GM12878 (cell line): ENCODE measurements around the gene PTTG1.

ENCODE experiments used
- CEBPB ChIP-seq, 2 experiments: fragments of 150-350 bp in 1 of 2; IDR thresholded peaks; 2 replicates each; pipeline ENCODE4 v1.6.1; 2012 to 2014; ENCODE audit warnings: low read depth in 2 of 2, low read length in 2 of 2, borderline replicate concordance in 1 of 2, inconsistent platforms in 1 of 2
- KAT2A ChIP-seq: conservative IDR thresholded peaks from 2 replicates; pipeline ENCODE4 v1.6.1; 2011; ENCODE audit warnings: low read depth, low read length; ENCODE audit not compliant: control insufficient read depth
- POLR2A ChIP-seq: IDR thresholded peaks from 2 replicates; pipeline ENCODE4 v1.6.1; 2011; ENCODE audit warnings: low read depth, mild to moderate bottlenecking, low read length
- RELA ChIP-seq: fragments of 450-650 bp; IDR thresholded peaks from 2 replicates; pipeline ENCODE4 v1.8.0; 2014; ENCODE audit warnings: borderline replicate concordance; ENCODE audit not compliant: partially characterized antibody
- SRF ChIP-seq, 2 experiments: IDR thresholded peaks; 2 replicates each; pipeline ENCODE4 v1.6.1; 2011; ENCODE audit warnings: low read depth in 2 of 2, low read length in 2 of 2, mild to moderate bottlenecking in 1 of 2, moderate library complexity in 1 of 2
- TF ChIP-seq, protein P1 (sequence below), 3 experiments: IDR thresholded peaks in 2 of 3; conservative IDR thresholded peaks in 1 of 3; 2 replicates each; pipeline ENCODE4 v1.5.1; 2011; ENCODE audit warnings: low read depth in 3 of 3, low read length in 3 of 3, mild to moderate bottlenecking in 3 of 3, control low read depth in 2 of 3, moderate library complexity in 2 of 3, inconsistent platforms in 1 of 3, mixed read lengths in 1 of 3; ENCODE audit not compliant: control insufficient read depth in 2 of 3, insufficient read depth in 1 of 3; ENCODE audit errors: extremely low read depth in 1 of 3

DNA sequence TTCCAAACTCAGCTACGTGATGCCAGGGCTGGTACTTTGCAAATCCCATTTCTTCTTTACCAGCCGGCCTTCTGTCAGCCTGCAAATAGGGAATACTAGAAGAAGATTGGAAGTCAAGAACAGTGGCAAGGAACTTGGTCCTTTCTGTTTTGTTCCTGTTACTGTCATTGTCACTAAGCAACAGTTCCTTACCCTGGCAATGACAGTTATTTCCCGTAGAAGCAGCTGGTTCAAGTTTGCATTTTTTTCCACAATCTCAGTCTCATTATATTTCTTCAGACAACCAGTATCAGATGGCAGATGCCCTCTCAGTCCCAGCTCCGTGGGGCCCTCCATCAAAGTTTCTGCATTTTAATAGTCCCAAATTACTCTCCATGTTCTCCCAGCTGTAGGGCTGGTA lies 42.1 kb upstream of the PTTG1 start:
- TF ChIP-seq, protein P1, sequence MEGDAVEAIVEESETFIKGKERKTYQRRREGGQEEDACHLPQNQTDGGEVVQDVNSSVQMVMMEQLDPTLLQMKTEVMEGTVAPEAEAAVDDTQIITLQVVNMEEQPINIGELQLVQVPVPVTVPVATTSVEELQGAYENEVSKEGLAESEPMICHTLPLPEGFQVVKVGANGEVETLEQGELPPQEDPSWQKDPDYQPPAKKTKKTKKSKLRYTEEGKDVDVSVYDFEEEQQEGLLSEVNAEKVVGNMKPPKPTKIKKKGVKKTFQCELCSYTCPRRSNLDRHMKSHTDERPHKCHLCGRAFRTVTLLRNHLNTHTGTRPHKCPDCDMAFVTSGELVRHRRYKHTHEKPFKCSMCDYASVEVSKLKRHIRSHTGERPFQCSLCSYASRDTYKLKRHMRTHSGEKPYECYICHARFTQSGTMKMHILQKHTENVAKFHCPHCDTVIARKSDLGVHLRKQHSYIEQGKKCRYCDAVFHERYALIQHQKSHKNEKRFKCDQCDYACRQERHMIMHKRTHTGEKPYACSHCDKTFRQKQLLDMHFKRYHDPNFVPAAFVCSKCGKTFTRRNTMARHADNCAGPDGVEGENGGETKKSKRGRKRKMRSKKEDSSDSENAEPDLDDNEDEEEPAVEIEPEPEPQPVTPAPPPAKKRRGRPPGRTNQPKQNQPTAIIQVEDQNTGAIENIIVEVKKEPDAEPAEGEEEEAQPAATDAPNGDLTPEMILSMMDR (IDR thresholded peaks at IDR 0.05 in 2 of 3, conservative IDR thresholded peaks at IDR 0.05 in 1 of 3; ENCODE audit: control insufficient read depth in 2 of 3, extremely low read depth in 1 of 3, insufficient read depth in 1 of 3, low read depth in 3 of 3, low read length in 3 of 3), result no peak
- no peak for TF ChIP-seq RELA
- no peak for TF ChIP-seq KAT2A
- TF ChIP-seq POLR2A, result no peak
- TF ChIP-seq CEBPB (IDR thresholded peaks at IDR 0.05; ENCODE audit: borderline replicate concordance in 1 of 2, low read depth in 2 of 2, low read length in 2 of 2), result no peak
- TF ChIP-seq SRF (IDR thresholded peaks at IDR 0.05; ENCODE audit: low read depth in 2 of 2, low read length in 2 of 2), result no peak
